Measurements from ENCODE around the gene PLXNA3. TPM values are rescaled to one million over a fixed set of nuclear protein-coding genes. Genes with fewer than 3 reads are reported as not detected.

PLXNA3 gene
- total RNA-seq, 2 donors from 2014 or later, result 52.6 to 68.8 TPM

DNA sequence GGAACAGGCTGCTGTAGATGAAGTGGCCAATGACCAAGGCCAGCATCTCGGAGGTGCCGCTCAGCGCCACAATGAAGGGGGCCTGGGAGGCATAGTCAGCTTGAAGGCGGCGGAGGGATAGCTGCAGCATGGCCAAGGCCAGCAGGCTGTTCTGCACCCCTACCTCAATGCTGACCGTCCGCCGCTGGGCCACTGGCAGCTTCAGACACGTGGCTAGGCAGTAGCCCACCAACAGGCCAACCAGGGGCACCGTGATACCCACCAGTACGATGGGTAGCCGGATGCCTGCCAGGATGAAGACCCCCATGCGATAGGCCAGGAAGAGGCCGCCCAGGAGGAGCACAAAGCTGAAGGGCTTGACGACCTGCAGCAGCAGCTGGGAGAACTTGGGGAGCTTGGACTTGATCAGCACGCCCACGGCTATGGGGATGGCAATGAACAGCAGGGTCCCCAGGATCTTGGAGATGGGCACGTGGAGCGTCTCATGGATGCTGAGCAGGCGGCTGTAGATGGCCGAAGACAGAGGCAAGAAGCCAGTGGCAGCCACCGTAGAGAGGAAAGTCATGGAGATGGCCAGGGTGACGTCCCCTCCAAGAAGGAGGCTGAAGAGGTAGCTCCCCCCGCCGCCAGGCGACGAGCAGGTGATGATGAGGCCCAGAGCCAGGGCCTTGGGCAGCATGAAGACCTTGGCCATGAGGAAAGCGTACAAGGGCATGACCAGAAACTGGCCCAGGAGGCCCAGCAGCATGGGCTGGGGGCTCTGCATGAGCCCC lies 29.6 kb downstream of the PLXNA3 start:
- TF ChIP-seq, protein P1, sequence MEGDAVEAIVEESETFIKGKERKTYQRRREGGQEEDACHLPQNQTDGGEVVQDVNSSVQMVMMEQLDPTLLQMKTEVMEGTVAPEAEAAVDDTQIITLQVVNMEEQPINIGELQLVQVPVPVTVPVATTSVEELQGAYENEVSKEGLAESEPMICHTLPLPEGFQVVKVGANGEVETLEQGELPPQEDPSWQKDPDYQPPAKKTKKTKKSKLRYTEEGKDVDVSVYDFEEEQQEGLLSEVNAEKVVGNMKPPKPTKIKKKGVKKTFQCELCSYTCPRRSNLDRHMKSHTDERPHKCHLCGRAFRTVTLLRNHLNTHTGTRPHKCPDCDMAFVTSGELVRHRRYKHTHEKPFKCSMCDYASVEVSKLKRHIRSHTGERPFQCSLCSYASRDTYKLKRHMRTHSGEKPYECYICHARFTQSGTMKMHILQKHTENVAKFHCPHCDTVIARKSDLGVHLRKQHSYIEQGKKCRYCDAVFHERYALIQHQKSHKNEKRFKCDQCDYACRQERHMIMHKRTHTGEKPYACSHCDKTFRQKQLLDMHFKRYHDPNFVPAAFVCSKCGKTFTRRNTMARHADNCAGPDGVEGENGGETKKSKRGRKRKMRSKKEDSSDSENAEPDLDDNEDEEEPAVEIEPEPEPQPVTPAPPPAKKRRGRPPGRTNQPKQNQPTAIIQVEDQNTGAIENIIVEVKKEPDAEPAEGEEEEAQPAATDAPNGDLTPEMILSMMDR (conservative IDR thresholded peaks at IDR 0.05), result no peak
- no peaks in the 10 kb centered on the region for H3K27me3 ChIP-seq (ENCODE audit: control insufficient read depth, insufficient read depth, low read length, poor library complexity, severe bottlenecking)
- no peak for DNase-seq
- no peak overlapping the region for H3K4me3 ChIP-seq (ENCODE audit: low read length)
- H3K27ac ChIP-seq (ENCODE audit: low read depth, low read length), result no peak overlapping the region
- peaks cover 69% of the 10 kb centered on the region for H3K9me3 Mint-ChIP-seq
- no peaks in the 10 kb centered on the region for H3K27me3 Mint-ChIP-seq (ENCODE audit: insufficient read depth)
- H3K4me1 Mint-ChIP-seq, result no peaks in the 10 kb centered on the region
- no peaks in the 10 kb centered on the region for H3K9me3 ChIP-seq (ENCODE audit: control insufficient read depth, low read length)
- no peak overlapping the region for H3K9ac ChIP-seq (ENCODE audit: extremely low read depth, low read length, poor library complexity, severe bottlenecking)
- WGBS, 2 experiments (ENCODE audit: insufficient coverage in 1 of 2, insufficient read length in 1 of 2), result 96 to 98% methylated on average over 9 to 28 of the region's 28 CpGs
- peaks cover 6% of the 10 kb centered on the region for H3K36me3 Mint-ChIP-seq (ENCODE audit: low read depth)
- peak overlapping the region; percentile 61 for H3K4me3 Mint-ChIP-seq
- H3K27ac Mint-ChIP-seq, result no peak overlapping the region
- H3K36me3 ChIP-seq (ENCODE audit: control insufficient read depth, insufficient read depth, low read length), result peaks cover 4% of the 10 kb centered on the region
- no peaks in the 10 kb centered on the region for H3K4me1 ChIP-seq (ENCODE audit: control insufficient read depth, insufficient read depth, low read length)

DNA sequence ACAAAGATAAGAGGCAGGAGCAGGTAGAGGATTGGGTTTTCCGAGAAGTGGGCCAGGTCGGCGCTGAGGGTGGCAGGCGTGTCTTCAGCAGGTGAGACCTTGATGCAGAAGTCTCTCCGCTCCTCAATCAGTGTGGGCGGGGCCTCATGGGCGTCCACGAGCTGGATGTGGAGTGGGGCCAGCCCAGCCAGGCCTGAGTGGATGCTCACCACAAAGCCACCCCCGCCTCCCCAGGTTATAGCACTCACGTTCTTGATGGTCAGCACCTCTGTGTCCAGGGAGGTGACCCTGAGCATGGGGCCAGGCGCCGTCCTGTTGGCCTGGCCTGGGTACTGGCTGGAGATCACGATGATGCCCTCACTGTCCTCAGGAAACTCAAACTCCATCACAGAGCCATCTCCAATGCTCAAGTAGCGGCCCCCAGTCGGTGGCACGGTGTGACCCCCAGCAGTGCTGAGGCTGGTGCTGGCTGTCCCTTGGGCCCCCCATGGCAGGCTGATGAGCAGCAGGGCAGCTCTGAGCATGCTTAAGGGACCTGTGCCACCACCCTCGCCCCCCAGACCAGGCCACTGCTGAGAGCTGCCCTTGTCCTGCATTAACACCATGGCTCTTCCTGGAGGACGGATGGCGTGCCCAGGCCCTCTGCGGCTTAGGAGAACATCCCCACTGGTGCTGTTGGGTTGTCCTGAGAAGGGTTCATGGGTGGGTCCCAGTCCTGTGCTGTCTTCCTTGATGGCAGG lies 30.4 kb downstream of the PLXNA3 start:
- H3K27ac ChIP-seq (ENCODE audit: low read depth, low read length), result no peak overlapping the region
- no peak overlapping the region for H3K27ac Mint-ChIP-seq
- 93 to 94% methylated on average over 3 to 20 of the region's 20 CpGs for WGBS, 2 experiments (ENCODE audit: insufficient coverage in 1 of 2, insufficient read length in 1 of 2)
- no peak overlapping the region for H3K9ac ChIP-seq (ENCODE audit: extremely low read depth, low read length, poor library complexity, severe bottlenecking)
- H3K36me3 ChIP-seq (ENCODE audit: control insufficient read depth, insufficient read depth, low read length), result peaks cover 4% of the 10 kb centered on the region
- peaks cover 68% of the 10 kb centered on the region for H3K9me3 Mint-ChIP-seq
- H3K27me3 Mint-ChIP-seq (ENCODE audit: insufficient read depth), result peaks cover 1% of the 10 kb centered on the region
- H3K4me3 Mint-ChIP-seq, result no peak overlapping the region
- DNase-seq, result no peak
- no peaks in the 10 kb centered on the region for H3K4me1 Mint-ChIP-seq
- no peak overlapping the region for H3K4me3 ChIP-seq (ENCODE audit: low read length)
- peaks cover 6% of the 10 kb centered on the region for H3K36me3 Mint-ChIP-seq (ENCODE audit: low read depth)
- TF ChIP-seq, protein P1 (conservative IDR thresholded peaks at IDR 0.05), result no peak
- H3K4me1 ChIP-seq (ENCODE audit: control insufficient read depth, insufficient read depth, low read length), result no peaks in the 10 kb centered on the region
- no peaks in the 10 kb centered on the region for H3K9me3 ChIP-seq (ENCODE audit: control insufficient read depth, low read length)
- no peaks in the 10 kb centered on the region for H3K27me3 ChIP-seq (ENCODE audit: control insufficient read depth, insufficient read depth, low read length, poor library complexity, severe bottlenecking)

DNA sequence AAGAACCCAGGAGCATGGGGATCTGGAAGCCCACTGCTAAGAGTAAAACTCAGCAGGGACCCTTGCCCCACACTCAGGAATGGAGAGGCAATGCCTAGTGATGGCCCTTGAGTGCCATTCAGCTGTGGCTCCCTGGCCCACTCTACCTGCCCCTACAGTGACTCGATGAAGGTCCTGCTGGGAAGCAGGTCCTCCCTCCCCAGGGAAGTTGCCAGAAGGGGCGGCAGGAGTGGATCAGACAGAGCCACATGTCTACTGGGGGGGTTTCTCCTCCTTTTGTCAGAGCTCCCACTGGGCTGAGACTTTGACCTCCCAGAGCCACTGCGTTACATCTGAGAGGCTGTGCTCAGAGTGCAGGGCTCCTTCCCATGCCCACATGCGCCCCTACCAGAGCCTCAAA lies 31.1 kb downstream of the PLXNA3 start:
- Mint-ChIP-seq H3K27me3 (ENCODE audit: insufficient read depth) (peaks cover 1% of the 10 kb centered on the region), H3K9me3 (peaks cover 64% of the 10 kb centered on the region), H3K27ac (no peak overlapping the region), H3K36me3 (ENCODE audit: low read depth) (peaks cover 6% of the 10 kb centered on the region), H3K4me1 (no peaks in the 10 kb centered on the region), H3K4me3 (peak overlapping the region; percentile 72)
- DNase-seq, result no peak
- H3K4me3 ChIP-seq (ENCODE audit: low read length), result peak overlapping the region; percentile 76
- H3K9ac ChIP-seq (ENCODE audit: extremely low read depth, low read length, poor library complexity, severe bottlenecking), result no peak overlapping the region
- no peak overlapping the region for H3K27ac ChIP-seq (ENCODE audit: low read depth, low read length)
- H3K36me3 ChIP-seq (ENCODE audit: control insufficient read depth, insufficient read depth, low read length), result peaks cover 3% of the 10 kb centered on the region
- TF ChIP-seq, protein P1 (conservative IDR thresholded peaks at IDR 0.05), result no peak
- H3K9me3 ChIP-seq (ENCODE audit: control insufficient read depth, low read length), result no peaks in the 10 kb centered on the region
- H3K27me3 ChIP-seq (ENCODE audit: control insufficient read depth, insufficient read depth, low read length, poor library complexity, severe bottlenecking), result no peaks in the 10 kb centered on the region
- 93% methylated on average over 4 of the region's 4 CpGs; no CpG with 5 or more reads in 1 of the 2 experiments for WGBS, 2 experiments (ENCODE audit: insufficient coverage in 1 of 2, insufficient read length in 1 of 2)
- no peaks in the 10 kb centered on the region for H3K4me1 ChIP-seq (ENCODE audit: control insufficient read depth, insufficient read depth, low read length)

Data from endodermal cell (in vitro differentiated cells).